Measurements from ENCODE around the gene RNF34.

RNF34 gene

GRCh38 chr12:121436706-121437105, 36.8 kb downstream of the RNF34 start:
- no peak for DNase-seq (ENCODE audit: low read depth in 2 of 3, low spot score in 2 of 3)

GRCh38 chr12:121438905-121439304, 39.0 kb downstream of the RNF34 start:
- no peak for DNase-seq (ENCODE audit: low read depth in 2 of 3, low spot score in 2 of 3)

- no peak for DNase-seq (ENCODE audit: low read depth in 2 of 3, low spot score in 2 of 3)
Measured at GRCh38 chr12:121439715-121440114, 39.8 kb downstream of the RNF34 start.

- no peak for DNase-seq (ENCODE audit: low read depth in 2 of 3, low spot score in 2 of 3)
Measured at GRCh38 chr12:121440768-121441167, 40.9 kb downstream of the RNF34 start.

- DNase-seq (ENCODE audit: low read depth in 2 of 3, low spot score in 2 of 3) = no peak
Measured at GRCh38 chr12:121441555-121441954, 41.6 kb downstream of the RNF34 start.

GRCh38 chr12:121442028-121442948, 42.4 kb downstream of the RNF34 start:
- no peak for DNase-seq (ENCODE audit: low read depth in 2 of 3, low spot score in 2 of 3)

- peak in 2 of 3 experiments; percentile 50 to 68 for DNase-seq (ENCODE audit: low read depth in 2 of 3, low spot score in 2 of 3)
Measured at GRCh38 chr12:121443193-121443870, 43.4 kb downstream of the RNF34 start.

GRCh38 chr12:121443911-121444841, 44.3 kb downstream of the RNF34 start:
- DNase-seq (ENCODE audit: low read depth in 2 of 3, low spot score in 2 of 3) = no peak

- DNase-seq (ENCODE audit: low read depth in 2 of 3, low spot score in 2 of 3) = no peak
Measured at GRCh38 chr12:121444842-121445202, 44.9 kb downstream of the RNF34 start.

GRCh38 chr12:121446750-121447149, 46.8 kb downstream of the RNF34 start:
- no peak for DNase-seq (ENCODE audit: low read depth in 2 of 3, low spot score in 2 of 3)

- no peak for DNase-seq (ENCODE audit: low read depth in 2 of 3, low spot score in 2 of 3)
Measured at GRCh38 chr12:121448771-121449315, 48.9 kb downstream of the RNF34 start.

- DNase-seq (ENCODE audit: low read depth in 2 of 3, low spot score in 2 of 3) = no peak
Measured at GRCh38 chr12:121451961-121452339, 52.0 kb downstream of the RNF34 start.

- DNase-seq (ENCODE audit: low read depth in 2 of 3, low spot score in 2 of 3) = no peak
Measured at GRCh38 chr12:121452340-121452984, 52.5 kb downstream of the RNF34 start.

GRCh38 chr12:121452985-121453360, 53.1 kb downstream of the RNF34 start:
- DNase-seq (ENCODE audit: low read depth in 2 of 3, low spot score in 2 of 3) = no peak

GRCh38 chr12:121453629-121454028, 53.7 kb downstream of the RNF34 start:
- DNase-seq (ENCODE audit: low read depth in 2 of 3, low spot score in 2 of 3) = no peak

- DNase-seq (ENCODE audit: low read depth in 2 of 3, low spot score in 2 of 3) = no peak
Measured at GRCh38 chr12:121454921-121455320, 55.0 kb downstream of the RNF34 start.

- no peak for DNase-seq (ENCODE audit: low read depth in 2 of 3, low spot score in 2 of 3)
Measured at GRCh38 chr12:121455766-121456420, 56.0 kb downstream of the RNF34 start.

GRCh38 chr12:121456551-121456950, 56.6 kb downstream of the RNF34 start:
- no peak for DNase-seq (ENCODE audit: low read depth in 2 of 3, low spot score in 2 of 3)

- no peak for DNase-seq (ENCODE audit: low read depth in 2 of 3, low spot score in 2 of 3)
Measured at GRCh38 chr12:121461048-121461447, 61.1 kb downstream of the RNF34 start.

GRCh38 chr12:121464331-121464730, 64.4 kb downstream of the RNF34 start:
- DNase-seq (ENCODE audit: low read depth in 2 of 3, low spot score in 2 of 3) = no peak
